ENCODE data around the gene CDC42EP5.

CDC42EP5 gene

GRCh38 chr19:54462655-54463530, 10.2 kb downstream of the CDC42EP5 start:
- DNase-seq (ENCODE audit: low read depth in 2 of 2), result no peak

- DNase-seq (ENCODE audit: low read depth in 2 of 2), result no peak
Observed at GRCh38 chr19:54462047-54462654, 10.9 kb downstream of the CDC42EP5 start.

- no peak for DNase-seq (ENCODE audit: low read depth in 2 of 2)
Observed at GRCh38 chr19:54461613-54462012, 11.5 kb downstream of the CDC42EP5 start.

GRCh38 chr19:54461210-54461609, 11.9 kb downstream of the CDC42EP5 start:
- no peak for DNase-seq (ENCODE audit: low read depth in 2 of 2)

- no peak for DNase-seq (ENCODE audit: low read depth in 2 of 2)
Observed at GRCh38 chr19:54460230-54461005, 12.7 kb downstream of the CDC42EP5 start.

GRCh38 chr19:54459282-54460229, 13.5 kb downstream of the CDC42EP5 start:
- DNase-seq (ENCODE audit: low read depth in 2 of 2), result no peak

GRCh38 chr19:54458648-54459281, 14.3 kb downstream of the CDC42EP5 start:
- no peak for DNase-seq (ENCODE audit: low read depth in 2 of 2)

- DNase-seq (ENCODE audit: low read depth in 2 of 2), result no peak
Observed at GRCh38 chr19:54457773-54458647, 15.1 kb downstream of the CDC42EP5 start.

- DNase-seq (ENCODE audit: low read depth in 2 of 2), result no peak
Observed at GRCh38 chr19:54456423-54457373, 16.4 kb downstream of the CDC42EP5 start.

- no peak for DNase-seq (ENCODE audit: low read depth in 2 of 2)
Observed at GRCh38 chr19:54455786-54456422, 17.2 kb downstream of the CDC42EP5 start.

GRCh38 chr19:54454781-54455675, 18.1 kb downstream of the CDC42EP5 start:
- DNase-seq (ENCODE audit: low read depth in 2 of 2), result no peak

- no peak for DNase-seq (ENCODE audit: low read depth in 2 of 2)
Observed at GRCh38 chr19:54453921-54454780, 18.9 kb downstream of the CDC42EP5 start.

- no peak for DNase-seq (ENCODE audit: low read depth in 2 of 2)
Observed at GRCh38 chr19:54452626-54453025, 20.5 kb downstream of the CDC42EP5 start.

- no peak for DNase-seq (ENCODE audit: low read depth in 2 of 2)
Observed at GRCh38 chr19:54451997-54452396, 21.1 kb downstream of the CDC42EP5 start.

GRCh38 chr19:54451331-54451871, 21.7 kb downstream of the CDC42EP5 start:
- no peak for DNase-seq (ENCODE audit: low read depth in 2 of 2)

GRCh38 chr19:54449701-54450069, 23.4 kb downstream of the CDC42EP5 start:
- no peak for DNase-seq (ENCODE audit: low read depth in 2 of 2)

All from activated CD8-positive, alpha-beta memory T cell treated with anti-CD3 and anti-CD28 coated beads for 4 hours (primary cell).